HEK293 (cell line): ENCODE results near the gene PRICKLE1.

ENCODE experiments used
- CTCF ChIA-PET: fragments of 350-600 bp; formaldehyde crosslinking; extraction: SDS; loops from one replicate; lab custom pipeline; 2021; ENCODE audit warnings: antibody characterized with exemption; lab: Yijun Ruan, JAX
- POLR2A ChIA-PET: fragments of 300-600 bp; formaldehyde crosslinking; extraction: SDS; loops from one replicate; lab custom pipeline; 2020; ENCODE audit warnings: antibody characterized with exemption, inconsistent platforms; lab: Yijun Ruan, JAX
- H3K27ac ChIP-seq: fragments of 200-500 bp; sonication (Bioruptor generic); 2 replicates; pipeline ENCODE4 v1.5.1; 2014; ENCODE audit warnings: low read depth, low read length, control low read depth, inconsistent platforms; ENCODE audit errors: extremely low read depth
- H3K36me3 ChIP-seq, 2 experiments: fragments of 200-500 bp in 1 of 2; sonication (Bioruptor generic) in 1 of 2; 1 replicate in 1 of 2; 2 replicates in 1 of 2; pipeline ENCODE4 v1.5.1; 2014 to 2017; ENCODE audit warnings: inconsistent platforms in 2 of 2, low read length in 2 of 2; ENCODE audit not compliant: control insufficient read depth in 2 of 2, insufficient read depth in 1 of 2
- H3K4me1 ChIP-seq: fragments of 200-500 bp; sonication (Bioruptor generic); 2 replicates; pipeline ENCODE4 v1.5.1; 2014; ENCODE audit warnings: mild to moderate bottlenecking, low read length, inconsistent platforms; ENCODE audit not compliant: control insufficient read depth, insufficient read depth
- H3K4me3 ChIP-seq: 2 replicates; pipeline ENCODE4 v1.5.1; 2011; ENCODE audit warnings: low read depth, mild to moderate bottlenecking, control low read depth, low read length, moderate library complexity
- H3K9me3 ChIP-seq: fragments of 200-500 bp; sonication (Bioruptor generic); 2 replicates; pipeline ENCODE4 v1.5.1; 2014; ENCODE audit warnings: low read depth, low read length, inconsistent platforms; ENCODE audit not compliant: control insufficient read depth, insufficient read depth
- FEZF1 ChIP-seq: fragments of 450-650 bp; formaldehyde crosslinking; IDR thresholded peaks from 2 replicates; pipeline ENCODE4 v1.5.1; 2016; ENCODE audit warnings: missing biosample characterization, missing genetic modification characterization
- GLI2 ChIP-seq: fragments of 450-650 bp; formaldehyde crosslinking; IDR thresholded peaks from 2 replicates; pipeline ENCODE4; 2017; ENCODE audit warnings: missing biosample characterization, missing genetic modification characterization, low read depth, borderline replicate concordance
- KLF7 ChIP-seq: fragments of 450-650 bp; formaldehyde crosslinking; IDR thresholded peaks from 2 replicates; pipeline ENCODE4 v1.5.1; 2016; ENCODE audit warnings: missing biosample characterization, missing genetic modification characterization, borderline replicate concordance
- KLF8 ChIP-seq: fragments of 450-650 bp; formaldehyde crosslinking; IDR thresholded peaks from 2 replicates; pipeline ENCODE4 v1.5.1; 2016; ENCODE audit warnings: missing biosample characterization, missing genetic modification characterization
- MZF1 ChIP-seq: fragments of 450-650 bp; formaldehyde crosslinking; IDR thresholded peaks from 2 replicates; pipeline ENCODE4 v1.5.1; 2017; ENCODE audit warnings: missing biosample characterization, missing genetic modification characterization, borderline replicate concordance
- SALL2 ChIP-seq: fragments of 450-650 bp; formaldehyde crosslinking; IDR thresholded peaks from 2 replicates; pipeline ENCODE4 v1.5.0; 2017; ENCODE audit warnings: missing biosample characterization, mild to moderate bottlenecking, missing genetic modification characterization, borderline replicate concordance
- SCRT2 ChIP-seq: fragments of 450-650 bp; formaldehyde crosslinking; IDR thresholded peaks from 2 replicates; pipeline ENCODE4 v1.5.1; 2016; ENCODE audit warnings: missing biosample characterization, missing genetic modification characterization
- ZEB2 ChIP-seq: fragments of 450-650 bp; formaldehyde crosslinking; IDR thresholded peaks from 2 replicates; pipeline ENCODE4 v1.5.1; 2016; ENCODE audit warnings: missing biosample characterization, missing genetic modification characterization
- ZNF140 ChIP-seq: fragments of 450-650 bp; formaldehyde crosslinking; IDR thresholded peaks from 2 replicates; pipeline ENCODE4 v1.5.1; 2016; ENCODE audit warnings: missing biosample characterization, missing genetic modification characterization
- ZNF221 ChIP-seq: fragments of 450-650 bp; formaldehyde crosslinking; IDR thresholded peaks from 2 replicates; pipeline ENCODE4 v1.5.1; 2017; ENCODE audit warnings: missing biosample characterization, missing genetic modification characterization, borderline replicate concordance
- ZNF23 ChIP-seq: fragments of 450-650 bp; formaldehyde crosslinking; IDR thresholded peaks from 2 replicates; pipeline ENCODE4 v1.5.1; 2016; ENCODE audit warnings: missing biosample characterization, missing genetic modification characterization, borderline replicate concordance
- ZNF274 ChIP-seq, 2 experiments: fragments of 200-500 bp in 1 of 2; fragments of 450-650 bp in 1 of 2; sonication (Bioruptor generic) in 1 of 2; formaldehyde crosslinking in 1 of 2; IDR thresholded peaks; 2 replicates each; pipeline versions ENCODE4 v1.5.1 to v1.6.1; 2014 to 2016; ENCODE audit warnings: borderline replicate concordance in 1 of 2, inconsistent platforms in 1 of 2, low read length in 1 of 2, missing biosample characterization in 1 of 2, missing genetic modification characterization in 1 of 2
- ZNF423 ChIP-seq: fragments of 450-650 bp; formaldehyde crosslinking; IDR thresholded peaks from 2 replicates; pipeline ENCODE4 v1.5.1; 2016; ENCODE audit warnings: missing biosample characterization, missing genetic modification characterization
- ZNF530 ChIP-seq: fragments of 450-650 bp; formaldehyde crosslinking; IDR thresholded peaks from 2 replicates; pipeline ENCODE4 v1.5.1; 2016; ENCODE audit warnings: low read depth, missing biosample characterization, missing genetic modification characterization
- ZNF544 ChIP-seq: fragments of 450-650 bp; formaldehyde crosslinking; IDR thresholded peaks from 2 replicates; pipeline ENCODE4 v1.5.0; 2017; ENCODE audit warnings: missing biosample characterization, missing genetic modification characterization
- ZNF549 ChIP-seq: fragments of 450-650 bp; IDR thresholded peaks from 2 replicates; pipeline ENCODE4 v1.5.1; 2018; ENCODE audit warnings: missing biosample characterization, missing genetic modification characterization, mild to moderate bottlenecking, inconsistent platforms, moderate library complexity
- ZNF660 ChIP-seq: fragments of 450-650 bp; IDR thresholded peaks from 2 replicates; pipeline ENCODE4 v1.5.1; 2018; ENCODE audit warnings: missing biosample characterization, mild to moderate bottlenecking, missing genetic modification characterization
- ZNF768 ChIP-seq: fragments of 450-650 bp; formaldehyde crosslinking; IDR thresholded peaks from 2 replicates; pipeline ENCODE4 v1.5.1; 2018; ENCODE audit warnings: missing biosample characterization, mild to moderate bottlenecking, missing genetic modification characterization
- ZNF837 ChIP-seq: fragments of 450-650 bp; formaldehyde crosslinking; IDR thresholded peaks from 2 replicates; pipeline ENCODE4 v1.5.1; 2016; ENCODE audit warnings: missing biosample characterization, missing genetic modification characterization
- ZSCAN16 ChIP-seq: fragments of 450-650 bp; formaldehyde crosslinking; IDR thresholded peaks from 2 replicates; pipeline ENCODE4 v1.5.1; 2016; ENCODE audit warnings: missing biosample characterization, missing genetic modification characterization
- TF ChIP-seq, protein P1 (sequence below): fragments of 450-650 bp; formaldehyde crosslinking; optimal IDR thresholded peaks from 2 replicates; pipeline ENCODE3; 2016; ENCODE audit warnings: missing biosample characterization, mild to moderate bottlenecking, missing genetic modification characterization
- TF ChIP-seq, protein P2 (sequence below): fragments of 450-650 bp; formaldehyde crosslinking; IDR thresholded peaks from 2 replicates; pipeline ENCODE4 v1.5.1; 2016; ENCODE audit warnings: missing biosample characterization, missing genetic modification characterization
- TF ChIP-seq, protein P3 (sequence below): fragments of 450-650 bp; formaldehyde crosslinking; IDR thresholded peaks from 2 replicates; pipeline ENCODE4 v1.5.1; 2017; ENCODE audit warnings: missing biosample characterization, missing genetic modification characterization
- TF ChIP-seq, protein P4 (sequence below): fragments of 450-650 bp; formaldehyde crosslinking; conservative IDR thresholded peaks from 2 replicates; pipeline ENCODE4 v1.5.1; 2016; ENCODE audit warnings: low read depth, missing biosample characterization, missing genetic modification characterization
- TF ChIP-seq, protein P5 (sequence below): fragments of 450-650 bp; formaldehyde crosslinking; IDR thresholded peaks from 2 replicates; pipeline ENCODE4 v1.5.1; 2016; ENCODE audit warnings: missing biosample characterization, missing genetic modification characterization

Gene PRICKLE1

DNA sequence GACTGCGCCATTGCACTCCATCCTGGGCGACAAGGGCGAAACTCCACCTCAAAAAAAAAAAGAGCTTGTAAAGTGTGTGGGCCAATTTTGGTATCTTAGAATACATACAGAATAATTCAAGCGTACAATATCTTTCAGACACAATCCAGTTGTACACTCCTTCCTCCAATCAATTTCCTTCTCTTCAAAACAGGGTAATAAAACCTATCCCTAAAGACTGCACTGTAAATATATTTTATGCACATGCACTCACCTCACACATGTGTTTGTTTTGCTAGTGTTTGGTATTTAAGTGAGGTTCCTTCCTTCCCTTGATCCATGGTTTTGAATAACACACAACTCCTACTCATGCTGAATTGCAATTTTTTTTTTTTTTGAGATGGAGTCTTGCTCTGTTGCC lies 125.9 kb downstream of the PRICKLE1 start:
- Histone ChIP-seq H3K9me3 (no peaks in the 10 kb centered on the region), H3K4me3 (no peak overlapping the region), H3K36me3 (peaks cover 26 to 74% of the 10 kb centered on the region in 2 experiments), H3K27ac (no peak overlapping the region), H3K4me1 (no peaks in the 10 kb centered on the region)
- ChIA-PET CTCF (interaction anchor here (0.6 to 1.3 kb wide), 3 partner anchors 19 to 500 kb away, joined by 3 read pairs; no protein-coding TSS in a partner anchor), POLR2A (no interaction called here)
- no peak for TF ChIP-seq ZSCAN16
- no peak for TF ChIP-seq ZNF423 (tag by site-specific recombination)
- no peak for TF ChIP-seq ZNF549 (tag by site-specific recombination)
- TF ChIP-seq, protein P1, sequence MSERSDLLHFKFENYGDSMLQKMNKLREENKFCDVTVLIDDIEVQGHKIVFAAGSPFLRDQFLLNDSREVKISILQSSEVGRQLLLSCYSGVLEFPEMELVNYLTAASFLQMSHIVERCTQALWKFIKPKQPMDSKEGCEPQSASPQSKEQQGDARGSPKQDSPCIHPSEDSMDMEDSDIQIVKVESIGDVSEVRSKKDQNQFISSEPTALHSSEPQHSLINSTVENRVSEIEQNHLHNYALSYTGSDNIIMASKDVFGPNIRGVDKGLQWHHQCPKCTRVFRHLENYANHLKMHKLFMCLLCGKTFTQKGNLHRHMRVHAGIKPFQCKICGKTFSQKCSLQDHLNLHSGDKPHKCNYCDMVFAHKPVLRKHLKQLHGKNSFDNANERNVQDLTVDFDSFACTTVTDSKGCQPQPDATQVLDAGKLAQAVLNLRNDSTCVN (tag by site-specific recombination): no peak
- TF ChIP-seq ZEB2 (tag by site-specific recombination): no peak
- TF ChIP-seq ZNF837: no peak
- TF ChIP-seq GLI2: no peak
- no peak for TF ChIP-seq KLF8 (tag by site-specific recombination)
- TF ChIP-seq SALL2: no peak
- no peak for TF ChIP-seq ZNF544
- no peak for TF ChIP-seq ZNF274 (IDR thresholded peaks at IDR 0.05; ENCODE audit: low read length)
- no peak for TF ChIP-seq ZNF274 (tag by site-specific recombination; IDR thresholded peaks at IDR 0.05; ENCODE audit: borderline replicate concordance)
- TF ChIP-seq MZF1 (tag by site-specific recombination): no peak
- no peak for TF ChIP-seq KLF7 (tag by site-specific recombination)
- no peak for TF ChIP-seq ZNF768
- TF ChIP-seq ZNF530: no peak
- TF ChIP-seq ZNF221 (tag by site-specific recombination): no peak
- no peak for TF ChIP-seq SCRT2 (tag by site-specific recombination)
- TF ChIP-seq, protein P2, sequence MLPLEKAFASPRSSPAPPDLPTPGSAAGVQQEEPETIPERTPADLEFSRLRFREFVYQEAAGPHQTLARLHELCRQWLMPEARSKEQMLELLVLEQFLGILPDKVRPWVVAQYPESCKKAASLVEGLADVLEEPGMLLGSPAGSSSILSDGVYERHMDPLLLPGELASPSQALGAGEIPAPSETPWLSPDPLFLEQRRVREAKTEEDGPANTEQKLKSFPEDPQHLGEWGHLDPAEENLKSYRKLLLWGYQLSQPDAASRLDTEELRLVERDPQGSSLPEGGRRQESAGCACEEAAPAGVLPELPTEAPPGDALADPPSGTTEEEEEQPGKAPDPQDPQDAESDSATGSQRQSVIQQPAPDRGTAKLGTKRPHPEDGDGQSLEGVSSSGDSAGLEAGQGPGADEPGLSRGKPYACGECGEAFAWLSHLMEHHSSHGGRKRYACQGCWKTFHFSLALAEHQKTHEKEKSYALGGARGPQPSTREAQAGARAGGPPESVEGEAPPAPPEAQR (tag by site-specific recombination): no peak

DNA sequence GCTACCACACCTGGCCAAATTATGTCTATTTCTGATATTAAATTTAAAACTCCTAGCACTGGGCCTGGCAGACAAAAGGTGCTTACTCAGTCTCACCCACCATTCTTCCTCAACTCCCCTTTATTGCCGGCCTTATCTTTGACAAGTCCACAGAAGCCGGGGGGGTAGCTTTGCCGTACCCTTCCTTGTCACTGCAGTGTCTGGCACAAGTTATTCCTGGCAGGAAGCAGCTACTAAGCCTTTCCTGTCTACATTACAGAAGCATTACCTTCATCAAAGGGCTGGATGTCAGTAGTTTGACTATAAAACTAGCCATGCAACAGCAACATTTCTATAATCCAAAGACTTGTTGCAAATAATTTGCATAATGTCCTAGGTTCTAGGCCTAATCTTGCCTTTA lies 127.1 kb downstream of the PRICKLE1 start:
- Histone ChIP-seq H3K27ac (no peak overlapping the region), H3K4me3 (no peak overlapping the region), H3K4me1 (no peaks in the 10 kb centered on the region), H3K36me3 (peaks cover 26 to 70% of the 10 kb centered on the region in 2 experiments), H3K9me3 (no peaks in the 10 kb centered on the region)
- POLR2A ChIA-PET: no interaction called here
- CTCF ChIA-PET: interaction anchor here (1.0 to 1.3 kb wide), 2 partner anchors 20 to 52 kb away, joined by 3 read pairs; no protein-coding TSS in a partner anchor
- TF ChIP-seq ZNF660: no peak
- TF ChIP-seq, protein P3, sequence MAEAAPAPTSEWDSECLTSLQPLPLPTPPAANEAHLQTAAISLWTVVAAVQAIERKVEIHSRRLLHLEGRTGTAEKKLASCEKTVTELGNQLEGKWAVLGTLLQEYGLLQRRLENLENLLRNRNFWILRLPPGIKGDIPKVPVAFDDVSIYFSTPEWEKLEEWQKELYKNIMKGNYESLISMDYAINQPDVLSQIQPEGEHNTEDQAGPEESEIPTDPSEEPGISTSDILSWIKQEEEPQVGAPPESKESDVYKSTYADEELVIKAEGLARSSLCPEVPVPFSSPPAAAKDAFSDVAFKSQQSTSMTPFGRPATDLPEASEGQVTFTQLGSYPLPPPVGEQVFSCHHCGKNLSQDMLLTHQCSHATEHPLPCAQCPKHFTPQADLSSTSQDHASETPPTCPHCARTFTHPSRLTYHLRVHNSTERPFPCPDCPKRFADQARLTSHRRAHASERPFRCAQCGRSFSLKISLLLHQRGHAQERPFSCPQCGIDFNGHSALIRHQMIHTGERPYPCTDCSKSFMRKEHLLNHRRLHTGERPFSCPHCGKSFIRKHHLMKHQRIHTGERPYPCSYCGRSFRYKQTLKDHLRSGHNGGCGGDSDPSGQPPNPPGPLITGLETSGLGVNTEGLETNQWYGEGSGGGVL (tag by site-specific recombination): no peak
- no peak for TF ChIP-seq ZNF23 (tag by site-specific recombination)
- TF ChIP-seq, protein P4, sequence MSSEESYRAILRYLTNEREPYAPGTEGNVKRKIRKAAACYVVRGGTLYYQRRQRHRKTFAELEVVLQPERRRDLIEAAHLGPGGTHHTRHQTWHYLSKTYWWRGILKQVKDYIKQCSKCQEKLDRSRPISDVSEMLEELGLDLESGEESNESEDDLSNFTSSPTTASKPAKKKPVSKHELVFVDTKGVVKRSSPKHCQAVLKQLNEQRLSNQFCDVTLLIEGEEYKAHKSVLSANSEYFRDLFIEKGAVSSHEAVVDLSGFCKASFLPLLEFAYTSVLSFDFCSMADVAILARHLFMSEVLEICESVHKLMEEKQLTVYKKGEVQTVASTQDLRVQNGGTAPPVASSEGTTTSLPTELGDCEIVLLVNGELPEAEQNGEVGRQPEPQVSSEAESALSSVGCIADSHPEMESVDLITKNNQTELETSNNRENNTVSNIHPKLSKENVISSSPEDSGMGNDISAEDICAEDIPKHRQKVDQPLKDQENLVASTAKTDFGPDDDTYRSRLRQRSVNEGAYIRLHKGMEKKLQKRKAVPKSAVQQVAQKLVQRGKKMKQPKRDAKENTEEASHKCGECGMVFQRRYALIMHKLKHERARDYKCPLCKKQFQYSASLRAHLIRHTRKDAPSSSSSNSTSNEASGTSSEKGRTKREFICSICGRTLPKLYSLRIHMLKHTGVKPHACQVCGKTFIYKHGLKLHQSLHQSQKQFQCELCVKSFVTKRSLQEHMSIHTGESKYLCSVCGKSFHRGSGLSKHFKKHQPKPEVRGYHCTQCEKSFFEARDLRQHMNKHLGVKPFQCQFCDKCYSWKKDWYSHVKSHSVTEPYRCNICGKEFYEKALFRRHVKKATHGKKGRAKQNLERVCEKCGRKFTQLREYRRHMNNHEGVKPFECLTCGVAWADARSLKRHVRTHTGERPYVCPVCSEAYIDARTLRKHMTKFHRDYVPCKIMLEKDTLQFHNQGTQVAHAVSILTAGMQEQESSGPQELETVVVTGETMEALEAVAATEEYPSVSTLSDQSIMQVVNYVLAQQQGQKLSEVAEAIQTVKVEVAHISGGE (tag by site-specific recombination): no peak
- TF ChIP-seq MZF1 (tag by site-specific recombination): no peak
- TF ChIP-seq ZNF140 (tag by site-specific recombination): no peak
- TF ChIP-seq FEZF1: no peak
- TF ChIP-seq, protein P5, sequence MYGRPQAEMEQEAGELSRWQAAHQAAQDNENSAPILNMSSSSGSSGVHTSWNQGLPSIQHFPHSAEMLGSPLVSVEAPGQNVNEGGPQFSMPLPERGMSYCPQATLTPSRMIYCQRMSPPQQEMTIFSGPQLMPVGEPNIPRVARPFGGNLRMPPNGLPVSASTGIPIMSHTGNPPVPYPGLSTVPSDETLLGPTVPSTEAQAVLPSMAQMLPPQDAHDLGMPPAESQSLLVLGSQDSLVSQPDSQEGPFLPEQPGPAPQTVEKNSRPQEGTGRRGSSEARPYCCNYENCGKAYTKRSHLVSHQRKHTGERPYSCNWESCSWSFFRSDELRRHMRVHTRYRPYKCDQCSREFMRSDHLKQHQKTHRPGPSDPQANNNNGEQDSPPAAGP (tag by site-specific recombination): no peak
